Umbilical cord (tissue), 2 donors: ENCODE data around the gene CREBL2. TPM values are rescaled to one million over a fixed set of nuclear protein-coding genes. Genes with fewer than 3 reads are reported as not detected.
A peak's percentile ranks its signal among the peaks of the same experiment; 100 is the strongest.
"Not testable (repeated sequence)": the region's sequence is repeated elsewhere in the genome, so short reads cannot be mapped to it uniquely, and the experiment has no call there.

Experiments used
- DNase-seq: peaks from one replicate; pipeline ENCODE4 v3.0.0-alpha.2; 2015; ENCODE audit warnings: low spot score
- total RNA-seq: library from RNA; depleted of rRNA; stranded (reverse); fragments of >200 nt; gene quantifications from one replicate; pipeline ENCODE4 v1.2.3, GENCODE V29; 2014; ENCODE audit warnings: low replicate concordance; ENCODE audit not compliant: insufficient read depth

CREBL2 gene
- total RNA-seq, 1 donor from 2014 or later = 19.3 TPM

DNA sequence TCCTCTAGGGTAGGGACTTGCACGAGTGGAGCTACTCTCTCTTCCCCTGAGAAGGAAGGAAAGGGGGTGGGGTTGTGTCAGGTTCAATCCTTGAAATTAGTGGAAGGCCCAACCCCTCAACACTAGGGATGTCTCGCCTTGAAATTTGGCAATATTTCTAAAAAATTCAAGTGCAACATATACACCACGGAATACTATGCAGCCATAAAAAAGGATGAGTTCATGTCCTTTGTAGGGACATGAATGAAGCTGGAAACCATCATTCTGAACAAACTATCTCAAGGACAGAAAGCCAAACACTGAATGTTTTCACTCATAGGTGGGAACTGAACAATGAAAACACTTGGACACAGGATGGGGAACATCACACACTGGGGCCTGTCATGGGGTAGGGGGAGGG lies 15.1 kb upstream of the CREBL2 start:
- DNase-seq = not testable (repeated sequence)

DNA sequence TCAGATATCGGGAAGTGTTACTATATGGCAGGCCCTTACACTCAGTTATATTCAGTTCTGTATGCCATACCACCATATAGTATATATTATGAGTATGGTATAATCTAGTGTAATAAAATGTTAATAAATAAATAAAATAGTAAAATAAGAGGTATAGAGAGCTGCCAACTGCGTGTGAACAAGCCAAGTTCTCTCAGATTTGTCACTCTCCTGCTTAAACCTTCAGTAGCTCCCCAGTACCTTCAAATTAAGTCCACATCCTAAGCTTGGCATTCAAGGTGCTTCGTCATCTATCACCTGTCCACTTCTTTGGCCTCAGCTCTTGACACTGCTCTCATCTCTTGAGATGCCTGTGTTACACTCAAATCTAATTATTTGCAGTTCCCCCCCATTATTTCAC lies 12.8 kb upstream of the CREBL2 start:
- DNase-seq = no peak

DNA sequence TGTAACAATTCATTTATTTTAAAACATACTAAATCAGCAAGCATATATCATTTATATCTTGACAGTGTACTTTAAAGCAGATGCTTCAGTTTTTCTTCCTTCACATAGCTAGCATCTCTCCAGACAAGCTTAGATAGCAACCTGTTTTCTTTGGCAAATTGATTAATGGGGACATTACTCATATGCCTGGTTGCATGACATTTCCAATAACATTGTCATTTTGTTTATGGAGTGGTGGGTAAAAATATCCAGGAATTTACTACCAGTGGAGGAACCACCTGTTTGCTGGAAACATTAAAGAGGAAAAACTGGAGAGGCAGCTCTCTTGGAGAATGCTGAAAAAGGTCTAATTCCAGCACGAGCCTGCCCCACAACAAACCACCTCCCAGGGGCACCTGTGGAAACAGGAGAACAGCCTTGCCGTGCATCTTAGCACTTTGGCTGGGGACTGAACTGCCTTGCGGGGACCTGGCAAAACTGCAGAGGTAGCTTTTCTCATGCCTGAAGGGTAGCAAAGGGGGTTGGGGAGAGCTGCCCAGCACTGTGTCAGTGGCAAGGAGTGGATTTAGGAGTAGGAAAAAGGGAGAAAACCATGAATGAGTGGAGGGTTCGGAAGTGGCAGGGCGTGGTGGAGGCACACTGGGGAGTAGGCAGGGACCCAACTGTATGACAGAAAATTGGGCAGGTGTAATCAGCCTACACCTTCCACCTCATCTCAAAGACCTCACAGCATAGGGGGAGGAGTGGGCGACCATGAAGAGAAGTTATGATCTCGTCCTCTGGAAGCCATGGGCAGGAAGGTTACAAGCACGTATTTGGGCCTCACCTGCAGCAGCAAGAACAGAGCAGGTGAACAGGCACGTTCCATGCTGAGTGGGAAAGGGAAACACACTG lies 11.7 kb upstream of the CREBL2 start:
- peak; percentile 64 for DNase-seq

DNA sequence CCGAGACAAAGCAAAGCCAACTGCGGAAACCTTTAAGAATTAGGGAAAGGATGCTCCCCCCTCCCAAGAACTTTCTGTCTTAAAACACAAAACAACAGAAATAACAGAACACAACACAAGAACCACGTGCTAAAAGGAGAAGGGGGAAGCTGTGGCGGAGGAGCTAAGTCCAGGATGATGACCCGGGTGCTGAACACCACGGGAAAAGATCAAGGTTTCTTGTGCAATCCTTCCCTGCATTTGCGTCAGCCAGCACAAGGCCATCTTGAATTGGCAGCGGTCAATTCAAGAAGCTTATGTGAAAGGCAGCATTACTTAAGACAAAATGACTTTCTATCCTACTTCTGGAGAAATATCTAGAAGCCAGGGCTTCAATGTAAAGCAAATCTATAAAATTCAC lies 11.0 kb upstream of the CREBL2 start:
- DNase-seq = no peak

DNA sequence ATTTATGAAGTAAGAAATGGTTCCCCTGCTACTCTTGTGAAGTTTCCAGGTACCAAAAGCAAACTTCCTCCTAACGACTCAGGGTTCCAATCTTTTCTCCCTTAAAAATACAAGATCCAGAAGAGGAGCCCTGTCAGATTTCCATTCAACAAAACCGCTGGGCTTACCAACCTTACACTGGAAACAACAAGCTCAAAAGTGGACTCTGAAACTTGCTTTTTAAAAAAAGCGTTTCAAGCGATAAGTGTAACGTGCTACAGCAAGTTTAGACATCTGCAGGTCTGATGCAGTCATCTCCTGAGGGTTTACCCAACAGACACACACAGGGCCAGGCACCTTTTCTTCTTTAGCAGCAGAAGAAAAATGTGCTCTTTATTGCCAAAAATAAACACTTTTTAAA lies 6.9 kb upstream of the CREBL2 start:
- DNase-seq = peak; percentile 22

DNA sequence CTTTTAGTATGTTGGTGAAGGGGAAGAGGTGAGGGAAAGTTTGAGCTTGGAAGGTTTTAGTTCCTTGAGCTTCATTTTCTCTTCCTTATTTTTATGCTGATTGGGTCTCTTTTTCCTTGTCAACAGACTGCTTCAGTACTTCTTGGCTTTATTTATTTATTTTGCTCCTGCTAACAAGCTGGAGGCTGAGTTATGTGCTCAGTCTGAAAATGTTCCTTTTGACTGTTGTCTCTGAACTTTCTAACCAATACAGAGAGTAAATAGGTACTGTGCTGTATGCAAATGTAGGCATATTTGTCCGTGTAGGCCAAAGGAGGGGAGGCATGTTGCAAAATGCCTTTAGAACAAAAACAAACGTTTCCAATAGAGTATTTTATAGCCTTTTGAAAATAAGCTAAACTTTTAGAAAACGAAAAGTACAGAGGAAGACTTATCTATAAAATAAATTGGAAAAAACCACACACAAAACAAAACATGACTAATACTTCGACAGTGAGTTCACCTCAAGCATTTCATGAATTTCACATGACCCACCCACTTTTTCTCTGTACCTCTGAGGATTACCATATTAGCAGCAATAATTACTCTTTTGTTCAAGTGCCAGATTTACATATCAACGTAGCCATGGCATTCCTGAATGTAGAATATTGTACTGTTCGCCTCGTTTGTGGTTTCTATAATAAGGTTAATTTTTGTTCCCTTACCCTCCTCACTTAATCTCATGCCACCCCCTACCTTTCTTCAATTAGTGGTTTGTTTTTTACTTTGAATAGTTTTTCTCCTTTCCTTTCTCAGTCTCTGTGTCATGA lies 4.7 kb upstream of the CREBL2 start:
- no peak for DNase-seq

DNA sequence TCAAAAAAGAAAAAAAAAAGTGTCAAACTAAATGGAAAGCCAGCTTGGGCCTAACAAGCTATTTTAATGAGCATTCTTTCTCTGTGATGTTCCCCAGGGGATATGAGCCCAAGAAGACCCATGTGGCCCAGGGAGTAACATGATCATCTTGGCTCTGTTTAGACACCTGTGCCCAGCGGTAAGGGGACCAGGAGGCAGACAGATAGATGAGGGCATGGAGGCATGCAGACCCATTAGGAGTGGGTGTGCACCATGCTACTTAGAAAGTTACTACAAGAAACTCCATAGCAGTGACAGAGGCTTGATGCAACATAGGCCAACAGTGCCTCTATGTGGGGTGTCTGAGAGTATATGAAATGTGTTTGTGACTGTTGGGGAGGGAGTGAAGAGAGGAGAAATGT lies 3.1 kb upstream of the CREBL2 start:
- peak; percentile 22 for DNase-seq

DNA sequence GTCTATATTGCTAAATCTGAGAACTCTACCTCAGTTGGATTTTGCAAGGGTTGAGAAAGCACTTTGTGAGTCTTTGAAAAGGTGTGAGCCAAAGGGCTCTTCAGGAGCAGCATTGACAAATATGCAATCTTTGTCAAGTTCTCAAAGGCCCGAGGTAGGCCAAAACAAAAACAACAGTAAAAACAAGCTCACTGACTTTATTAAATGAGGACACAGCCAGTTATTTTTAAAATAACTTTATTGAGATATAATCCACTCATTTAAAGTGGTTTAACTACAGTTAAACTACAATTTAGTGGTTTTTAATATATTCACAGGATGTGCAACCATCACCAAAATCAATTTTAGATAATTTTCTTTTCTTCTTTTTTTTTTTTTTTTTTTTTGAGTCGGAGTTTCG lies 2.0 kb upstream of the CREBL2 start:
- no peak for DNase-seq

DNA sequence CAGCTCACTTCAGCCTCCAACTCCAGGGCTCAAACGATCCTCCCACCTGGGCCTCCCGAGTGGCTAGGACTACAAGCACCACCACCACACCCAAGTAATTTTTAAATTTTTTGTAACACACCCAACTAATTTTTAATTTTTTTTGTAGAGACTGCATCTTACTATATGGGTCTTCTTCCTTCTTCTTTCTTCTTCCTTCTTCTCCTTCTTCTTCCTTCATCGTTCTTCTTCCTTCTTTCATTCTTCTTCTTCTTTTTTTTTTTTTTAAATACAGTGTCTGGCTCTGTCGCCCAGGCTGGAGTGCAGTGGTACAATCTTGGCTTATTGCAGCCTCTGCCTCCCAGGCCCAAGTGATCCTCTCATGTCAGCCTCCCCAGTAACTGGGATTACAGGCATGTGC lies 965 bp upstream of the CREBL2 start:
- no peak for DNase-seq

DNA sequence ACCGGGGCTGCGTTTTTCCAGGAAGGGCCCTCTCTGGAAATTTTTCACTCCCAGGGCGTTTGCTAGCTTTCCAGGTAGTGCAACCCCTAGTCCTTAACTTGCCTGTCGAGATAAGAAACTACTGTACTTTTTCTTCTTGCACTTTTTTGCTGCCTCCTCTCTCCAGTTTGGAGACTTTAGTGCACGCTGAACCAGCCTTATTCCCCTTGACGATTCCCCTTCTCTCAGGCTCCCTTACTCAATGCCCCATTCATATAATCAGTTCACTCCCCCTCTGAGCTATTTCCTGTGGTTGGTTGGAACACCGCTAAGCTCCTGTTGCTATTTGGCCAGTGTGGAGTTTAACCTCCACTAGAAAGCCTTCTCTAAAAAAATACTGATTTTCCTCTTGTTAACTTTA lies 682 bp downstream of the CREBL2 start:
- peak; percentile 30 for DNase-seq

DNA sequence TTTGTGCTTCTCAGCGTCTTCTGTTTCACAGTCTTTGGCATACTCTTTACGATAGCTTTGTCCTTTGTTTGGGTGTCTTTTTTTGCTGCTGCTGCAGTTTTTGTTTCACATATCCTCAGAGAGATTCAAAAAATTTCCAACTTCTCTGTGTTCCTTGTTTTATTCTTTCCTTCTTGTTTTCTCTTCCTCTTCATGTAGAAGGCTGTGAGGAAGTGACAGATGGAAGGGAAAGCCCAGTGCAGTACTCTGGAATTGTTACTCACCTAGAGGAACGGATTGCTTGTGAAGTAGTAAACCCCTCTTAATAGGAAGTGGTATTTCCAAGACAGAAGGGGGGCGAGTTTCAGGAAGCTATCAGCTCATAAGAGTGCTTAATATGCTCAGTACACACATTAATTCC lies 1.7 kb downstream of the CREBL2 start:
- peak; percentile 20 for DNase-seq

DNA sequence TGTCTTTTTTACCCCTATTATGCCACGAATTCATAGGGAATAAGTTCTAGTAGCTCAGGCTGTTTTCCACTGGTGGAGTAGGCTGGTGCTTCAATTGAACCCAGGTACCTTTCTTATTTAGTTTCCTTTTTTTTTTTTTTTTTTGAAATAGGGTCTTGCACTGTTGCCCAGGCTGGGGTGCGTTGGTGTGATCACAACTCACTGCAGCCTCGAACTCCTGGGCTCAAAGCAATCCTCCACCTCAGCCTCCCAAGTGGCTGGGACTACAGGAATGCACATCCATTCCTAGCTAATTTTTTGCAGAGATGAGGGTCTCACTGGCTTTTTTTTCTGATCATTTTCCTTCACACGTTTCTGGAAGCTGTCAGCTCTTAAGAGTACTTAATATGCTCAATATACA lies 2.7 kb downstream of the CREBL2 start:
- DNase-seq = no peak

DNA sequence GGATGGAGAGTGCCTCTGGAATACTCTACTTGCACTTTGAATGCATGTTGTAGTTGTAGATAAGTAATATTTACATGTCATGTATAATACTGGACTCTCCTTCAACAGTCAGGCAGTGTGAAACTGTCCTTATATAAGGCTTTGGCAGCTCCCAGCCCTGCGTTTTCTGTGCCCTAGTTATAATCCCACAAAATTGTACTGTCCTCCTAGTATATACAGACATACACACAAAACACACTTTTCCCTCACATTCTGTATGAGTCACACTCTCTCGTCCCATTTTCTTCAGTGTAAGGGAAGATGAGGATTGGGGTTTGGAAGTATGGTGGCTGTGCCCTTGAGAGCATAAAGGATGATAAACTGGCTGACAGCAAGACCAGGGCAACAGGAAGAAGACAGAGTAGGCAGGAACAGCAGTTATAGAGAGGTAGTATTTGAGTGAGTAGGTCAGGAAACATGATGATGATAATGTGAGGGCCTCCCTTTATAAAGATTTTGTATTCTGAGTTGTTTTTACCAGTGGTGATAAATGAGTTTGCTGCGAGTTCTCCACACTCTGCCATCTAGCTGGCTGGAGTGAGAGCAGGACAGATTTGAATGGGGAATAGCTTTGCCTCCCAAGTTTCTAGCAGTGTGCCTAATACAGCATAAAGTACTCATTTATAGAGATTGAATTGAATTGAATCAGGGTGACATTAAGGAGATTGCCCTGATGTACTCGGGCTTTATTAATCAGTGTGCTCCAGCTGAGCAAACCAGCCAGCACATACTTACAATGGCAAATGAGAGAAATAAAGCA lies 5.0 kb downstream of the CREBL2 start:
- DNase-seq = no peak

DNA sequence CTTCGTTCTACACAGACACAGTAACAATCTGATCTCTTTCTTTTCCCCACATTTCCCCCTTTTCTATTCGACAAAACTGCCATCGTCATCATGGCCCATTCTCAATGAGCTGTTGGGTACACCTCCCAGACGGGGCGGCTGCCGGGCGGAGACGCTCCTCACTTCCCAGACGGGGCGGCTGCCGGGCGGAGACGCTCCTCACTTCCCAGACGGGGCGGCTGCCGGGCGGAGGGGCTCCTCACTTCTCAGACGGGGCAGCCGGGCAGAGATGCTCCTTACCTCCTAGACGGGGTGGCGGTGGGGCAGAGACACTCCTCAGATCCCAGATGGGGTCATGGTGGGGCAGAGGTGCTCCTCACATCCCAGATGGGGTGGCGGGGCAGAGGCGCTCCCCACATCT lies 6.4 kb downstream of the CREBL2 start:
- DNase-seq = not testable (repeated sequence)

DNA sequence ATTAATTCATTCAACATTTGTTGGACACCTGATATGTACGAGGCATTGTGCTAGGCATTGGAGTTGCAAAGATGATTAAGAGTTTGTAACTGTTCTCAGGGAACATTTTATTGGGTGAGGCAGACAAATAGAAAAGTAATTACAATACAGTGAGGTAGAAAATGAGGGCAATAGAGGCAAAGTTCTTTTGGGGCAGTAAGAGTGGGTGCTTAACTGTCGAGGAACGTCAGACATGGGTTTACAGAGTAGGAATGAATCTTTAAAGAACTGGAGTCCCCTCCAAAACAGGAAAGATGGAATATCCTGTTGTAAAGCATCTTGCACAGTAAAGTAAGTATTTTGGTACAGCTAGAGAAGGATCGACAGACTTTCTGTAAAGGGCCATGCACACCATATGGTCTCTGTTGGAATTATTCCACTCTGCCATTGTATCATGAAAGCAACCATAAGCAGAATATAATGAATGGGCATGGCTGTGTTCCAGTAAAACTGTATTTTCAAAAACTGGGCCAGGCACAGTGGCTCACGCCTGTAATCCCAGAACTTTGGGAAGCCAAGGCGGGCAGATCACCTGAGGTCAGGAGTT lies 9.1 kb downstream of the CREBL2 start:
- no peak for DNase-seq

DNA sequence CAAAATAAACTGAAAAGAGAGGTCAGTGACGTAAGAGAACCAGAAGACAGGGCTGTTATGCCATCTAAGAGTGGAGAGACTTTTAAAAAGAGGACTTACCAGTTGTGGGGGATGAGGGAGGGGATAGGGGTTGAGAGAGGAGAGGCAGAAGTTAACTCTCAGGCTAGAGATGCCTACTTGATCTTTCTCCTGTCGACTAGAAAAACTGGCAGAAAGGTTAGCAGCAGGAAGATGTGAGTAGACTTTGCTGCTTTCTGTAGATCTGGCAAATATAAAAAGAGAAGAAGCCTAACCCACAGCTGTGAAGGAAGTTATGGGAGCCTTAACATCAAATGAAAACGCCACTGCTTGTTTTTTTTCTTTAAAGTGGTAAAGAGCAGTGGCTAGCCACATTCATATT lies 10.7 kb downstream of the CREBL2 start:
- DNase-seq = no peak

DNA sequence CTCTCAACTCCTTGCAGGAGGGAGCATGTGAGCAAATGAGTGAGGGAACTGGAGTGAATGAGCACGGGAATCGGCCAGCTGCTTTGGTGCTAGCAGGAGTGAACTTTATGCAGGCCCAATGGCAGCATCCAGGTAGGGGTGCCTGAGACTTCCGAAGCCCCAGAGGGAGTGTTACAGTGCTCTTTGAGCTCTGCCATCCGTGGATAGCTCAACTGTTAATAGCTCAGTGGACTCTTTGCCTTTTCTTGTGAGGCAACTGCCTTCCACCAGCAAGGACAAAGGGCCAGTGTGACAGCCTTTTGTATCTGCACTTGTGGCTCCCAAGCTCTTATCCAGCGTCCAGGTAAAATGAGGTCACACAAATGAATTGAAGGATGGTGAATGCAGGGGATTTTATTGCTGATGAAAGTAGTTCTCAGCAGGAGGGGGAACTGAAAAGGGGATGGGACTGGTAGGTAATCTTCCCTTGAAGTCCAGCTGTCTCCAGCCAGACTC lies 12.9 kb downstream of the CREBL2 start:
- no peak for DNase-seq

DNA sequence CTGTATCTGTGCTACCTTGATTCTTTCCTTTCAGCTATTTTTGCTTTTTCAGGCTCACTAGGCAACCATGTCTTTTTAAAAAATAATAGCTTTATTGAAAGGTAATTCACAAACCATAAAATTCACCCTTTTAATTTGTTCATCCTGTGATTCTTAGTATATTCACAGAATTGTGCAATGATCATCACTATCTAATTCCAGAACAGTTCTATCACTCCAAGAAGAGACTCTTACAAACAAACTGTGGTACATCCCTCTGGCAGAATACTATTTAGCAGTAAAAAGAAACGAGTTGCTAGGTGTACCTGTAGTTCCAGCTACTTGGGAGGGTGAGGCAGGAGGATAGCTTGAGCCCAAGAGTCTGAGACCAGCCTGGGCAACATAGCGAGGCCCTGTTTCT lies 14.8 kb downstream of the CREBL2 start:
- DNase-seq = no peak

DNA sequence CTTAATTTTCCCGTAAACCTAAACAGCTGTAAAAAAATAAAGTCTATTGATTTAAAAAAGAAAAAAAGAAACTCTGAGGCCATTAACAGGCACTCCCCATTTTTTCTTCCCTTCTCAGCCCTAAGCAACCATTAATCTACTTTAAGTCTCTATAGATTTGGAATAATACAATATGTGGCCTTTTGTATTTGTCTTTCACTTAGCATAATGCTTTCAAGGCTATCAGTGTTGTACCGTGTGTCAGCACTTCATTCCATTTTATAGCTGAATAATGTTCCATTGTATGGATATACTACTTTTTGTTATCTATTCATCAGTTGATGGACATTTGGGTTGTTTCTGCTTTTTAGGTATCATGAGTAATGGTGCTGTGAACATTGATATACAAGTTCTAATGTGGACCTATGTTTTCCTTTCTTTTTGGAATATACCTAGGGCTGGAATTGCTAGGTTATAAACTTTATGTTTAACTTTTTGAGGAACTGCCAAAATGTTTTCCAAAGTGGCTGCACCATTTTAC lies 15.7 kb downstream of the CREBL2 start:
- no peak for DNase-seq

DNA sequence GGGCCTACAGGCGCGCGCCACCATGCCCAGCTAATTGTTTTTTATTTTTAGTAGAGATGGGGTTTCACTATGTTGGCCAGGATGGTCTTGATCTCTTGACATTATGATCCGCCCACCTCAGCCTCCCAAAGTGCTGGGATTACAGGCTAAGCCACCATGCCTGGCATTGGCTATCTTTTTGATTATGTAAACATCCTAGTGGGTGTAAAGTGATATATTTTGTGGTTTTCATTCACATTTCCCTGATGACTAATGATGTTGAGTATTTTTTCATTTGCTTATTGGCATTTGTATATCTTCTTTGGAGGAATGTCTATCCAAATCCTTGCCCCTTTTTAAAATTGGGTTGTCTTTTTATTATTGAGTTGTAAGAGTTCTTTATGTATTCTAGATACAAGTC lies 16.3 kb downstream of the CREBL2 start:
- DNase-seq = no peak

DNA sequence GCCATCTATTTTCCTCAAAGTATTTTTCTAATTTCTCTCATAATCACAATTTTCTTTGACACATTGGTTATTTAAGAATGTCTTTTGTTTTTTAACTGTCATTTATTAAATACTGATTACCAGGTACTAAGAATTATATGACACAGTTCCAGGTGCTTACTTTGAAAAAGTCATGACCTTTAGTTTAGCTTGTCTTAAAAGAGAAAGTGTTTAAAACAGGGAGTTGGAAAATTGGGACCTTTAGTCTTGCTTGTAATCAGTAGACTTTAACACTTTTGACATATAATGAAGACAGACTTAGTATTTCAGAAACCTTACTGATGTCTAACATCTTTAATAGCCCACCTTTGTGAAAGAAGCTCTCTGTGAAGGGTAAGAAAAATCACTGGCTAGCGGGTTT lies 19.2 kb downstream of the CREBL2 start:
- DNase-seq = no peak
